ENCODE measurements around the gene GRIA3. TPM values are rescaled to one million over a fixed set of nuclear protein-coding genes. Genes with fewer than 3 reads are reported as not detected.

The GRIA3 gene
- total RNA-seq, 1 experiment from 2014 or later, result 1.4 TPM

DNA sequence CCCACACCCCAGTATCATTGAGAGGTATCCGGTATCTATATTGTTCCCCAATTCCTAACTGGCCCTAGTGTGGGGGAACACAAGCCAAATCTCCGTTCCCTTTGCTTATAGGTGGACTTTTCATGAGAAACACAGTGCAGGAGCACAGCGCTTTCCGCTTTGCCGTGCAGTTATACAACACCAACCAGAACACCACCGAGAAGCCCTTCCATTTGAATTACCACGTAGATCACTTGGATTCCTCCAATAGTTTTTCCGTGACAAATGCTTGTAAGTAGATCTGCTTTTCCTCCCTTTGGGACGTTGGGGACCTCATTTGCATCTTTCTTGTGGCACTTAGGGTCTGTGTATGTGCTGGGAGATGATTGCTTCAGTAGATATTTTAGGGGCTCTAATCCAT is 1.6 kb downstream of the GRIA3 start:
- peak overlapping the region; percentile 67 to 94 for H3K4me3 Mint-ChIP-seq
- H2BK5ac ChIP-seq (ENCODE audit: insufficient read length, low read length), result no peak overlapping the region
- H3K4ac ChIP-seq (ENCODE audit: low read depth, low read length), result no peak overlapping the region
- H3K4me2 ChIP-seq (ENCODE audit: insufficient read depth, insufficient read length, low read length), result peak overlapping the region; percentile 84
- no peak overlapping the region for H3K23ac ChIP-seq (ENCODE audit: insufficient read length, low read depth, low read length)
- H4K5ac ChIP-seq (ENCODE audit: insufficient read length, low read depth, low read length), result no peak overlapping the region
- peaks cover 62% of the 10 kb centered on the region for H3K27me3 Mint-ChIP-seq (ENCODE audit: low read depth)
- H2AFZ ChIP-seq (ENCODE audit: low read length), result no peak overlapping the region
- no peak overlapping the region for H2BK120ac ChIP-seq (ENCODE audit: low read depth, low read length, poor library complexity, severe bottlenecking)
- no CpG with 5 or more reads among the region's 9 CpGs for WGBS (ENCODE audit: extremely low coverage, insufficient read length, low lambda C conversion rate)
- H3K4me1 ChIP-seq (ENCODE audit: insufficient read depth, low read length), result no peaks in the 10 kb centered on the region
- H3K27me3 ChIP-seq (ENCODE audit: insufficient read depth, low read length), result no peaks in the 10 kb centered on the region
- no peak overlapping the region for H3K14ac ChIP-seq (ENCODE audit: insufficient read depth, low read length)
- H3K9me3 Mint-ChIP-seq, result peaks cover 4 to 80% of the 10 kb centered on the region in 2 experiments; a peak in 4 of 5 replicates
- TF ChIP-seq, protein P1, sequence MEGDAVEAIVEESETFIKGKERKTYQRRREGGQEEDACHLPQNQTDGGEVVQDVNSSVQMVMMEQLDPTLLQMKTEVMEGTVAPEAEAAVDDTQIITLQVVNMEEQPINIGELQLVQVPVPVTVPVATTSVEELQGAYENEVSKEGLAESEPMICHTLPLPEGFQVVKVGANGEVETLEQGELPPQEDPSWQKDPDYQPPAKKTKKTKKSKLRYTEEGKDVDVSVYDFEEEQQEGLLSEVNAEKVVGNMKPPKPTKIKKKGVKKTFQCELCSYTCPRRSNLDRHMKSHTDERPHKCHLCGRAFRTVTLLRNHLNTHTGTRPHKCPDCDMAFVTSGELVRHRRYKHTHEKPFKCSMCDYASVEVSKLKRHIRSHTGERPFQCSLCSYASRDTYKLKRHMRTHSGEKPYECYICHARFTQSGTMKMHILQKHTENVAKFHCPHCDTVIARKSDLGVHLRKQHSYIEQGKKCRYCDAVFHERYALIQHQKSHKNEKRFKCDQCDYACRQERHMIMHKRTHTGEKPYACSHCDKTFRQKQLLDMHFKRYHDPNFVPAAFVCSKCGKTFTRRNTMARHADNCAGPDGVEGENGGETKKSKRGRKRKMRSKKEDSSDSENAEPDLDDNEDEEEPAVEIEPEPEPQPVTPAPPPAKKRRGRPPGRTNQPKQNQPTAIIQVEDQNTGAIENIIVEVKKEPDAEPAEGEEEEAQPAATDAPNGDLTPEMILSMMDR (conservative IDR thresholded peaks at IDR 0.05), result no peak
- H2AK5ac ChIP-seq (ENCODE audit: insufficient read length, low read length), result no peak overlapping the region
- H3K36me3 Mint-ChIP-seq (ENCODE audit: insufficient read depth in 1 of 3, low read depth in 3 of 3), result peaks cover 0 to 2% (median 0%) of the 10 kb centered on the region in 3 experiments; a peak in 1 of 7 replicates
- no peaks in the 10 kb centered on the region for H4K20me1 ChIP-seq (ENCODE audit: control insufficient read depth, insufficient read depth, insufficient read length)
- H4K91ac ChIP-seq (ENCODE audit: insufficient read length, low read depth, low read length), result no peak overlapping the region
- no peak overlapping the region for H2BK15ac ChIP-seq (ENCODE audit: low read depth, low read length)
- H3K9ac ChIP-seq (ENCODE audit: extremely low read depth, insufficient read length, low read length), result no peak overlapping the region
- H2BK20ac ChIP-seq (ENCODE audit: low read depth, low read length, poor library complexity, severe bottlenecking), result no peak overlapping the region
- H3K79me2 ChIP-seq (ENCODE audit: insufficient read depth, low read length), result no peaks in the 10 kb centered on the region
- H3K23me2 ChIP-seq (ENCODE audit: insufficient read length, low read depth, low read length, poor library complexity, severe bottlenecking), result peaks cover 11% of the 10 kb centered on the region
- no peak overlapping the region for H3K27ac ChIP-seq (ENCODE audit: insufficient read length, low read depth, low read length)
- H3K79me1 ChIP-seq (ENCODE audit: insufficient read depth, low read depth, low read length, poor library complexity, severe bottlenecking), result no peaks in the 10 kb centered on the region
- H3K4me1 Mint-ChIP-seq, result peaks cover 15 to 19% of the 10 kb centered on the region in 2 experiments
- no peak overlapping the region for H3K18ac ChIP-seq (ENCODE audit: insufficient read length, low read depth, low read length)
- no peak overlapping the region for H2BK12ac ChIP-seq (ENCODE audit: insufficient read length, low read depth, low read length)
- H3K27ac Mint-ChIP-seq, result no peak overlapping the region; a peak in 1 of 7 replicates
- H3K56ac ChIP-seq (ENCODE audit: insufficient read length, low read depth, low read length), result no peak overlapping the region
- H3T11ph ChIP-seq (ENCODE audit: low read length), result no peak overlapping the region
- DNase-seq, result no peak
- H3K9me3 ChIP-seq (ENCODE audit: control insufficient read depth, low read depth, low read length), result peaks cover 42% of the 10 kb centered on the region
- no peak overlapping the region for H4K8ac ChIP-seq (replicated peaks; ENCODE audit: insufficient read length, low read depth, low read length)

Measured in H9 (cell line).